B cell (primary cell): Measurements from ENCODE around the gene C14orf119. TPM values are rescaled to one million over a fixed set of nuclear protein-coding genes. Genes with fewer than 3 reads are reported as not detected.

Source experiments
- ATAC-seq: fragments of 200-7000 bp; cut with Tn5 transposase; one replicate; pipeline ENCODE4 v1.10.0; 2021; ENCODE audit warnings: low read depth, mild to moderate bottlenecking, moderate number of reproducible peaks, moderate library complexity
- CTCF ChIA-PET: fragments of 350-600 bp; sonication (Branson Sonifier 250); formaldehyde crosslinking; loops from one replicate; lab custom pipeline; 2021; ENCODE audit warnings: antibody characterized with exemption, inconsistent platforms; lab: Charles Lee
- POLR2A ChIA-PET: fragments of 350-600 bp; sonication (Branson Sonifier 250); formaldehyde crosslinking; loops from one replicate; lab custom pipeline; 2021; ENCODE audit warnings: antibody characterized with exemption; lab: Charles Lee
- DNase-seq: peaks from one replicate; pipeline ENCODE4 v3.0.0; 2013
- H2AFZ ChIP-seq: 2 replicates; pipeline ENCODE4 v1.6.1; 2012; ENCODE audit warnings: mild to moderate bottlenecking, low read depth, low read length; ENCODE audit not compliant: insufficient read depth, poor library complexity, severe bottlenecking
- H3K27ac ChIP-seq, 2 donors: 1 replicate in 1 of 2; 2 replicates in 1 of 2; pipeline ENCODE4 v1.5.1; 2012 to 2013; ENCODE audit warnings: low read length in 2 of 2, mild to moderate bottlenecking in 2 of 2, moderate library complexity in 1 of 2
- H3K27me3 ChIP-seq, 4 experiments: fragments of 200-600 bp in 1 of 4; sonication (generic) in 1 of 4; replicated peaks in 1 of 4; 1 replicate in 2 of 4; 2 replicates in 2 of 4; pipeline versions ENCODE4 v1.6.1 to v1.7.0; 2013 to 2016; ENCODE audit warnings: low read length in 3 of 4, mild to moderate bottlenecking in 2 of 4, mixed read lengths in 1 of 4, moderate library complexity in 1 of 4; ENCODE audit not compliant: insufficient read depth in 4 of 4, control insufficient read depth in 3 of 4; ENCODE audit errors: control extremely low read depth in 1 of 4
- H3K36me3 ChIP-seq, 2 experiments: replicated peaks in 1 of 2; 1 replicate in 1 of 2; 2 replicates in 1 of 2; pipeline versions ENCODE4 v1.6.1 to v1.7.1; 2013; ENCODE audit warnings: low read length in 1 of 2; ENCODE audit not compliant: insufficient read depth in 2 of 2, control insufficient read depth in 1 of 2; ENCODE audit errors: control extremely low read depth in 1 of 2, extremely low read depth in 1 of 2
- H3K4me1 ChIP-seq, 2 donors: fragments of 200-600 bp in 1 of 2; sonication (generic) in 1 of 2; 1 replicate in 1 of 2; 2 replicates in 1 of 2; pipeline versions ENCODE4 v1.5.1 to v1.6.1; 2013 to 2017; ENCODE audit warnings: low read length in 2 of 2; ENCODE audit not compliant: control insufficient read depth in 2 of 2, insufficient read depth in 2 of 2
- H3K4me2 ChIP-seq: replicated peaks from 2 replicates; pipeline ENCODE3; 2012; ENCODE audit warnings: mild to moderate bottlenecking, low read depth, low read length; ENCODE audit not compliant: poor library complexity, severe bottlenecking
- H3K4me3 ChIP-seq, 5 experiments: fragments of 200-600 bp in 1 of 5; sonication (generic) in 1 of 5; 1 replicate in 3 of 5; 2 replicates in 2 of 5; pipeline versions ENCODE4 v1.5.1 to v1.7.0; 2011 to 2016; ENCODE audit warnings: low read length in 4 of 5, mild to moderate bottlenecking in 4 of 5, low read depth in 2 of 5, control low read depth in 1 of 5, moderate library complexity in 1 of 5; ENCODE audit not compliant: insufficient read depth in 1 of 5; ENCODE audit errors: control extremely low read depth in 1 of 5, extremely low read depth in 1 of 5
- H3K79me2 ChIP-seq: fragments of 200-600 bp; sonication (generic); one replicate; pipeline ENCODE4 v1.6.0; 2016; ENCODE audit warnings: low read length; ENCODE audit not compliant: control insufficient read depth, insufficient read depth
- H3K9ac ChIP-seq: fragments of 200-600 bp; sonication (generic); 2 replicates; pipeline ENCODE4 v1.6.1; 2017; ENCODE audit warnings: mild to moderate bottlenecking, low read length, moderate library complexity
- H3K9me3 ChIP-seq, 3 donors: one replicate each; pipeline versions ENCODE4 v1.6.1 to v1.7.1; 2013; ENCODE audit warnings: low read length in 2 of 3; ENCODE audit not compliant: control insufficient read depth in 2 of 3, insufficient read depth in 1 of 3; ENCODE audit errors: control extremely low read depth in 1 of 3
- H4K20me1 ChIP-seq: 2 replicates; pipeline ENCODE4 v1.6.0; 2012; ENCODE audit warnings: mild to moderate bottlenecking, low read length; ENCODE audit not compliant: insufficient read depth, control insufficient read depth, poor library complexity, severe bottlenecking
- H3K27ac Mint-ChIP-seq: one replicate; pipeline ENCODE4 v1.8.0; 2021; ENCODE audit warnings: mixed read lengths
- H3K27me3 Mint-ChIP-seq: one replicate; pipeline ENCODE4 v1.8.0; 2021; ENCODE audit warnings: mixed read lengths
- H3K4me1 Mint-ChIP-seq: one replicate; pipeline ENCODE4 v1.8.0; 2021; ENCODE audit warnings: mixed read lengths
- H3K4me3 Mint-ChIP-seq: one replicate; pipeline ENCODE4 v1.8.0; 2021; ENCODE audit warnings: mixed read lengths
- H3K9me3 Mint-ChIP-seq: one replicate; pipeline ENCODE4 v1.8.0; 2022; ENCODE audit warnings: mixed read lengths; ENCODE audit not compliant: insufficient read depth
- EZH2 ChIP-seq: IDR thresholded peaks from 2 replicates; pipeline ENCODE4 v1.6.1; 2012; ENCODE audit warnings: borderline replicate concordance, low read depth, mild to moderate bottlenecking, moderate library complexity, low read length; ENCODE audit not compliant: insufficient read depth, poor library complexity, severe bottlenecking
- WGBS: methylation state at CpG from one replicate; pipeline ENCODE4 v1.1.5; 2013; ENCODE audit warnings: missing lambda C conversion rate; ENCODE audit not compliant: insufficient coverage; 5-methylcytosine and 5-hydroxymethylcytosine counted together
- intact Hi-C: fragments of 100-400 bp; cut with micrococcal nuclease; formaldehyde crosslinking; loops from one replicate; pipeline ENCODE4 v1.10.0; 2022
- polyA plus RNA-seq: library from polyadenylated mRNA; depleted of rRNA; stranded (reverse); fragments of >200 nt; gene quantifications from 2 replicates; pipeline ENCODE4 v1.2.3, GENCODE V29; 2012
- total RNA-seq, 2 donors: library from RNA; stranded (reverse); fragments of 120-200 nt in 1 of 2; gene quantifications; 1 replicate in 1 of 2; 2 replicates in 1 of 2; pipeline versions ENCODE4 v1.2.3 to v1.2.4, GENCODE V29; 2013 to 2022
- TF ChIP-seq, protein P1 (sequence below): fragments of 200-600 bp; IDR thresholded peaks from one replicate; pipeline ENCODE4 v1.8.0; 2022; ENCODE audit warnings: antibody characterized with exemption, mild to moderate bottlenecking

The C14orf119 gene
- total and polyA plus RNA-seq, 2 donors (not counting 1 experiment from before 2014, with no cell fraction given), result 12.2 to 30.6 TPM

DNA sequence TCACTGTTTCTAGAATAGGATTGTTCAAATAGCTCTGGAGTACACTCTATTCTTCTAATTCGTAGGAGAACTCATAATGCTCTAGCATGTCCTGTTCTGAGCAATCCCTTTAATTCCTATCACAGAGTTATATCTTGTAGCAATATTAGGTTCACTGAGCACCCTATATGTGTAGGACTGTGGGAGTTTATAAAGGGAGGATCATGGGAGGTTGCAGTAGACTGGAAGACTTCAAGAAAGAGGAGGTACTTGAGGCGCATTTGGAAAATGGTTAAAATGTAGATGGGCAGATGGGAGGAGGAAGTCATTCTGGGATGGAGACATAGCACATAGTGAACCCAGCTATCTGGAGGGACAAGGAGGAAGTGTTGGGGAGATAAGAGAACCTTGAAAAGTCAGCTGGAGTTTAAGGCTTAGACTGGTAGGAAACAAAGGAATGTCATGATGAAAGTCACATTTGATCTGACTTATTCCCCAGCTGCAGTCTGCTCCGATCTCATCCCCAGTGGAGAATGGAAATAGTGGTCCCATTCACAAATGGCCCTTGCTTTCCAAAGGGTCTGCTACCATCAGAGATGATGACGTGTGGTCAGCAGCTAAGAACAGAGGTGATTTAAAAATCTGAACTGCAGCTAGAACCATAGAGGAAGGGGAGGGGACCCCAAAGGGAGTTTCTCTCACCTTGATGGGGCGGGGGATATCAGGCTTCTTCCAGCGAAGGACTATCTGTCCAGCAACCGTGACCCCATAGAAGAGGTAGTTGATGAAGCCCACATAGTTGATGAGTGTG is 33.9 kb downstream of the C14orf119 start:
- 98% methylated on average over 6 of the region's 7 CpGs for WGBS
- no peaks in the 10 kb centered on the region for H3K36me3 ChIP-seq
- H3K9me3 ChIP-seq, result no peaks in the 10 kb centered on the region
- no peak overlapping the region for H3K27ac ChIP-seq
- peaks cover 7 to 11% of the 10 kb centered on the region in 2 donors for H3K4me1 ChIP-seq
- no peaks in the 10 kb centered on the region for H3K79me2 ChIP-seq
- Mint-ChIP-seq H3K4me1 (peaks cover 14% of the 10 kb centered on the region), H3K4me3 (no peak overlapping the region), H3K27me3 (no peaks in the 10 kb centered on the region), H3K27ac (no peak overlapping the region), H3K9me3 (no peaks in the 10 kb centered on the region)
- H3K4me3 ChIP-seq, result no peak overlapping the region
- H3K9ac ChIP-seq, result no peak overlapping the region
- no peak overlapping the region for H2AFZ ChIP-seq
- H4K20me1 ChIP-seq, result no peaks in the 10 kb centered on the region
- TF ChIP-seq, protein P1, sequence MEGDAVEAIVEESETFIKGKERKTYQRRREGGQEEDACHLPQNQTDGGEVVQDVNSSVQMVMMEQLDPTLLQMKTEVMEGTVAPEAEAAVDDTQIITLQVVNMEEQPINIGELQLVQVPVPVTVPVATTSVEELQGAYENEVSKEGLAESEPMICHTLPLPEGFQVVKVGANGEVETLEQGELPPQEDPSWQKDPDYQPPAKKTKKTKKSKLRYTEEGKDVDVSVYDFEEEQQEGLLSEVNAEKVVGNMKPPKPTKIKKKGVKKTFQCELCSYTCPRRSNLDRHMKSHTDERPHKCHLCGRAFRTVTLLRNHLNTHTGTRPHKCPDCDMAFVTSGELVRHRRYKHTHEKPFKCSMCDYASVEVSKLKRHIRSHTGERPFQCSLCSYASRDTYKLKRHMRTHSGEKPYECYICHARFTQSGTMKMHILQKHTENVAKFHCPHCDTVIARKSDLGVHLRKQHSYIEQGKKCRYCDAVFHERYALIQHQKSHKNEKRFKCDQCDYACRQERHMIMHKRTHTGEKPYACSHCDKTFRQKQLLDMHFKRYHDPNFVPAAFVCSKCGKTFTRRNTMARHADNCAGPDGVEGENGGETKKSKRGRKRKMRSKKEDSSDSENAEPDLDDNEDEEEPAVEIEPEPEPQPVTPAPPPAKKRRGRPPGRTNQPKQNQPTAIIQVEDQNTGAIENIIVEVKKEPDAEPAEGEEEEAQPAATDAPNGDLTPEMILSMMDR, result no peak
- TF ChIP-seq EZH2, result no peak
- no peak overlapping the region for H3K4me2 ChIP-seq
- DNase-seq (no peak), ATAC-seq (no peak)
- intact Hi-C loops, result no loop called here
- no peaks in the 10 kb centered on the region for H3K27me3 ChIP-seq
- ChIA-PET POLR2A (no interaction called here), CTCF (interaction anchor here (0.8 to 4.5 kb wide), 2 partner anchors 9 to 57 kb away, joined by 4 to 26 read pairs; partner anchors contain the start of gene CEBPE)

DNA sequence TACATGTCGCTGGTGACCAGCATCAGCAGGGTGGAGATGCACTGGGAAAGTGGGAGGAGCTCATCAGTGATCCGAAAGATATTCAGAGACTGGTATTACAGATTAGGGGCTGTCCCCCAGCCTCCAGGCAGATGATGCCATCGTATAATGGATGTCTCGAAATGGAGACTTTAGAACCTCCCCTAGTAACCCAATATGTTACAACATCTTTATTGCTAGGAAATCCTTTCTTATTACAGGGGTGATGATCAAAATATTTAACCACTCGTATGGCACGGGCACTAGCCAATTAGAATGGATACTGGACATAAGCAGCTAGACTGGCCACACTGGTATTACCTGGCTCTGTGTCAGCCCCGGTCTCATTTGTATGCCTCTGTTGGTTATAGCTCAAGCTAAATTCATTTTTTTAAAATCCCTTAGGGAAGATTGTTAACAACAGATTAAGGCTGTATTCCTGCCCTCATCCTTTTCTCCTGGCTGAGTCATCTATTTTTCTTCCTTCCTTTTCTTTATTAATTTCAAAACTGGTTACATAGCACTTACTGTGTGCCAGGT is 34.5 kb downstream of the C14orf119 start:
- intact Hi-C loops, result no loop called here
- Mint-ChIP-seq H3K4me3 (no peak overlapping the region), H3K9me3 (no peaks in the 10 kb centered on the region), H3K4me1 (peaks cover 14% of the 10 kb centered on the region), H3K27me3 (no peaks in the 10 kb centered on the region), H3K27ac (no peak overlapping the region)
- no peak overlapping the region for H3K4me2 ChIP-seq
- H3K9ac ChIP-seq, result no peak overlapping the region
- POLR2A ChIA-PET, result no interaction called here
- H3K4me3 ChIP-seq, result no peak overlapping the region
- no peaks in the 10 kb centered on the region for H3K36me3 ChIP-seq
- H3K27me3 ChIP-seq, result no peaks in the 10 kb centered on the region
- DNase-seq, result no peak
- no peaks in the 10 kb centered on the region for H4K20me1 ChIP-seq
- no peak overlapping the region for H2AFZ ChIP-seq
- ATAC-seq, result no peak
- TF ChIP-seq EZH2, result no peak
- TF ChIP-seq, protein P1, result no peak
- no peaks in the 10 kb centered on the region for H3K79me2 ChIP-seq
- no peaks in the 10 kb centered on the region for H3K9me3 ChIP-seq
- CTCF ChIA-PET, result interaction anchor here (0.8 to 4.5 kb wide), 2 partner anchors 9 to 56 kb away, joined by 4 to 26 read pairs; partner anchors contain the start of gene CEBPE
- H3K27ac ChIP-seq, result no peak overlapping the region
- 100% methylated on average over 4 of the region's 7 CpGs for WGBS
- peaks cover 7 to 11% of the 10 kb centered on the region in 2 donors for H3K4me1 ChIP-seq
